ENCODE results near the gene ZBTB46. TPM values are rescaled to one million over a fixed set of nuclear protein-coding genes. Genes with fewer than 3 reads are reported as not detected.

ZBTB46 gene
- total RNA-seq, 1 donor from 2014 or later = 20.5 TPM

GRCh38 chr20:63810730-63811490 is 20.2 kb downstream of the ZBTB46 start:
- Mint-ChIP-seq H3K27ac (ENCODE audit: unreplicated experiment) (no peak overlapping the region), H3K4me3 (ENCODE audit: unreplicated experiment) (no peak overlapping the region), H3K9me3 (ENCODE audit: unreplicated experiment) (no peaks in the 10 kb centered on the region), H3K4me1 (ENCODE audit: unreplicated experiment) (no peaks in the 10 kb centered on the region), H3K27me3 (ENCODE audit: unreplicated experiment) (no peaks in the 10 kb centered on the region), H3K36me3 (ENCODE audit: unreplicated experiment) (no peaks in the 10 kb centered on the region)
- TF ChIP-seq CTCF (IDR thresholded peaks at IDR 0.05) = no peak
- DNase-seq (ENCODE audit: extremely low spot score, unreplicated experiment) = no peak

- Mint-ChIP-seq H3K4me1 (ENCODE audit: unreplicated experiment) (no peaks in the 10 kb centered on the region), H3K27ac (ENCODE audit: unreplicated experiment) (no peak overlapping the region), H3K9me3 (ENCODE audit: unreplicated experiment) (no peaks in the 10 kb centered on the region), H3K36me3 (ENCODE audit: unreplicated experiment) (no peaks in the 10 kb centered on the region), H3K4me3 (ENCODE audit: unreplicated experiment) (no peak overlapping the region), H3K27me3 (ENCODE audit: unreplicated experiment) (no peaks in the 10 kb centered on the region)
- no peak for TF ChIP-seq CTCF (IDR thresholded peaks at IDR 0.05)
- DNase-seq (ENCODE audit: extremely low spot score, unreplicated experiment) = no peak
These were observed 21.2 kb downstream of the ZBTB46 start for GRCh38 chr20:63809856-63810255.

DNA sequence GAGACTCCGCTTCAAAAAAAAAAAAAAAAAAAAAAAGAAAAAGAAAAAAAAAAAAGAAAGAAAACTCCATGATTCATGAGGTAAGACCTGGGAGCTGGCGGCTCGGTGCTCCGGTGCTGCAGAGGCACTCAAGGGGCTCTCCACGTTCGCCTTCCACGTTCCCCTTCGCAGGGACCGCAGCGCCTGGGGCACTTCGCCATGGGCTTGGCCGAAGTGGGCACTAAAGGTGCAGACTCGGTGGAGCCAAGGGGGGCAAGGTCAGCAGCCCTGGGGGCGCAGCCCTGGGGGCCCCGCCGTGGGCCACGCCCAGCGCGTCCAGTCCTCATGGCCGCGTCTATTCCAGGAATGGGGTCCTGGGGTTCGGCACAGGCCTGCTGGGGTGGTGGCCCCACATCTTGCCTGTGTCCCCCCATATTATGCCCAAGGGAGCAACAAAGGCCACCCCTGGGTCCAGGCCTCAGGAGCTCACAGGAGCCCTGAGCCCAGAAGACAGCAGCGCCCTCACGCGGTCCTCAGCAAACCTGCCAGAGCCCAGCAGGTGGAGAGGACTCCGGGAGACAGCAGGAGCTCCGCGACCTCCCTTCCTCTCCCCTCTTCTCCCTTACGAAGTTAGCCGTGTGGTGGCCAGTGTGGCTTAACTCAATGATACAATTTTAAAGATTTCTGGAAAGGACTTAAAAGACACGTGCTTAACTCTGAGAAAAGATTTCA is 21.9 kb downstream of the ZBTB46 start:
- no peak for DNase-seq (ENCODE audit: extremely low spot score, unreplicated experiment)
- no peaks in the 10 kb centered on the region for H3K27me3 Mint-ChIP-seq (ENCODE audit: unreplicated experiment)
- H3K4me1 Mint-ChIP-seq (ENCODE audit: unreplicated experiment) = no peaks in the 10 kb centered on the region
- no peaks in the 10 kb centered on the region for H3K9me3 Mint-ChIP-seq (ENCODE audit: unreplicated experiment)
- no peak overlapping the region for H3K4me3 Mint-ChIP-seq (ENCODE audit: unreplicated experiment)
- no peak overlapping the region for H3K27ac Mint-ChIP-seq (ENCODE audit: unreplicated experiment)
- no peak for TF ChIP-seq CTCF (IDR thresholded peaks at IDR 0.05)
- H3K36me3 Mint-ChIP-seq (ENCODE audit: unreplicated experiment) = no peaks in the 10 kb centered on the region

GRCh38 chr20:63808145-63808724 is 22.8 kb downstream of the ZBTB46 start:
- H3K27ac Mint-ChIP-seq (ENCODE audit: unreplicated experiment) = no peak overlapping the region
- no peak for TF ChIP-seq CTCF (IDR thresholded peaks at IDR 0.05)
- H3K36me3 Mint-ChIP-seq (ENCODE audit: unreplicated experiment) = peaks cover 1% of the 10 kb centered on the region
- DNase-seq (ENCODE audit: extremely low spot score, unreplicated experiment) = no peak
- no peak overlapping the region for H3K4me3 Mint-ChIP-seq (ENCODE audit: unreplicated experiment)
- no peaks in the 10 kb centered on the region for H3K4me1 Mint-ChIP-seq (ENCODE audit: unreplicated experiment)
- no peaks in the 10 kb centered on the region for H3K9me3 Mint-ChIP-seq (ENCODE audit: unreplicated experiment)
- H3K27me3 Mint-ChIP-seq (ENCODE audit: unreplicated experiment) = no peaks in the 10 kb centered on the region

DNA sequence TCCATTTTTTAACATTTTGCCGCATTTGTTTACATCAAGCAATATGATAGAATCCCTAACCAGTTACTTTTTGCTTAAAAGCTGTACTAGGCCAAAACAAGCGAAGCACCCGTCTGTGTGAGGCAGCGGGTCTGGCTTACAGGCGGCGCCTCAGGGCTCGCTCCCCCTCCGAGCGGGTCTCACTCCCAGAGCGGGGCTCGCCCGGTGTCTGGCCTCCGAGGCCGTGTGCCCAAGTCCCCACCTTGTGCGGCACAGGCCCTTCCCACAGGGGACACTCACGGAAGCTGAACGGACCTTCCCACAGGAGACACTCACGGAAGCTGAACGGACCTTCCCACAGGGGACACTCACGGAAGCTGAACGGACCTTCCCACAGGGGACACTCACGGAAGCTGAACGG is 23.4 kb downstream of the ZBTB46 start:
- H3K4me3 Mint-ChIP-seq (ENCODE audit: unreplicated experiment) = no peak overlapping the region
- no peaks in the 10 kb centered on the region for H3K4me1 Mint-ChIP-seq (ENCODE audit: unreplicated experiment)
- TF ChIP-seq CTCF (IDR thresholded peaks at IDR 0.05) = no peak
- H3K36me3 Mint-ChIP-seq (ENCODE audit: unreplicated experiment) = peaks cover 1% of the 10 kb centered on the region
- H3K27ac Mint-ChIP-seq (ENCODE audit: unreplicated experiment) = no peak overlapping the region
- no peaks in the 10 kb centered on the region for H3K9me3 Mint-ChIP-seq (ENCODE audit: unreplicated experiment)
- H3K27me3 Mint-ChIP-seq (ENCODE audit: unreplicated experiment) = no peaks in the 10 kb centered on the region
- DNase-seq (ENCODE audit: extremely low spot score, unreplicated experiment) = no peak
